ENCODE data around the gene TBL1XR1. TPM values are rescaled to one million over a fixed set of nuclear protein-coding genes. Genes with fewer than 3 reads are reported as not detected.

TBL1XR1 gene
- total RNA-seq, 1 experiment from 2014 or later: 180 TPM

DNA sequence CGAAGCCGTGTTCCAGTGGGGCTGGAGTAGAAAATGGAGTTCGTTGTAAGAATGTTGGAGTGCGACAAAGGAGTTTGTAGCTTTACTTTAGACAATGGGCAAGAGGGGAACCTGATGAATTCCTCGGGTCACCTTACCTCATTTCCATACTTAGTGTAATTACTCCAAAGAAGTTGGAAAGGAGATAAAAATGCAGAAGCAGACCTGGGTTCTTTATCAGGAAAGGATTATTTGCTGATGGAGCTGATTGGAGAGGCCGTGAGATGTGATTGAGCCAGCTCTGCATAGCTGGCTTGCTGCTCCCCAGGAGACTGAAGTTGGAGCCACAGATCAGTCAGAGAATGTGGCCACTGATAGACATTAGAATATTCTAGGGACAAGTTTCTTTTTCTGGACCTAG, 33.4 kb upstream of the TBL1XR1 start:
- H3K4me3 ChIP-seq (replicated peaks in 1 of 2; ENCODE audit: low read depth in 1 of 2, low read length in 2 of 2): no peak overlapping the region
- TF ChIP-seq ELF1 (IDR thresholded peaks at IDR 0.05; ENCODE audit: borderline replicate concordance, low read depth) (no peak), POLR2A (IDR thresholded peaks at IDR 0.05; ENCODE audit: borderline replicate concordance, extremely low read depth, insufficient read depth, insufficient read length) (no peak), REST (IDR thresholded peaks at IDR 0.05; ENCODE audit: low read depth) (no peak), TCF7L2 (IDR thresholded peaks at IDR 0.05; ENCODE audit: borderline replicate concordance, extremely low read depth, insufficient read depth, insufficient read length) (no peak), EZH2 (IDR thresholded peaks at IDR 0.05) (no peak), CBX3 (IDR thresholded peaks at IDR 0.05; ENCODE audit: low read depth) (no peak), FOSL1 (IDR thresholded peaks at IDR 0.05; ENCODE audit: low read depth) (no peak), ZBTB33 (IDR thresholded peaks at IDR 0.05; ENCODE audit: extremely low read depth, insufficient replicate concordance, low read length) (no peak), ZNF274 (IDR thresholded peaks at IDR 0.05; ENCODE audit: low read depth, low read length) (no peak), ZFX (IDR thresholded peaks at IDR 0.05) (no peak), EZH2phosphoT487 (IDR thresholded peaks at IDR 0.05; ENCODE audit: borderline replicate concordance) (no peak), YY1 (IDR thresholded peaks at IDR 0.05; ENCODE audit: extremely low read depth, insufficient replicate concordance, low read depth, low read length) (no peak), ATF3 (IDR thresholded peaks at IDR 0.05) (no peak), JUND (IDR thresholded peaks at IDR 0.05) (no peak), EGR1 (IDR thresholded peaks at IDR 0.05; ENCODE audit: low read depth) (no peak), RAD21 (IDR thresholded peaks at IDR 0.05; ENCODE audit: low read depth) (no peak), SRF (IDR thresholded peaks at IDR 0.05; ENCODE audit: low read depth) (no peak), SP1 (IDR thresholded peaks at IDR 0.05; ENCODE audit: low read depth) (no peak)
- DNase-seq (ENCODE audit: low read depth, low spot score) (no peak), ATAC-seq (no peak)
- H3K27ac ChIP-seq (ENCODE audit: low read depth, low read length): no peak overlapping the region
- no peak overlapping the region for H2AFZ ChIP-seq (ENCODE audit: low read depth, low read length, poor library complexity, severe bottlenecking)
- no peak overlapping the region for H3K4me2 ChIP-seq (ENCODE audit: low read length)
- no peaks in the 10 kb centered on the region for H4K20me1 ChIP-seq (ENCODE audit: insufficient read depth)
- H3K9ac ChIP-seq (ENCODE audit: low read length): no peak overlapping the region
- ChIA-PET POLR2A (no interaction called here), CTCF (no interaction called here), RAD21 (ENCODE audit: low non-redundant PET in 1 of 2, low total read pairs in 2 of 2, uncharacterized antibody in 2 of 2, unreplicated experiment in 2 of 2) (no interaction called here)
- no TSS peak for BruUV-seq (replicated peaks)
- no peaks in the 10 kb centered on the region for H3K4me1 ChIP-seq (ENCODE audit: control insufficient read depth in 1 of 2, insufficient read depth in 2 of 2, low read length in 2 of 2)
- H3K79me2 ChIP-seq (ENCODE audit: insufficient read depth, low read length): no peaks in the 10 kb centered on the region
- no peaks in the 10 kb centered on the region for H3K9me2 ChIP-seq (ENCODE audit: insufficient read depth)
- no peaks in the 10 kb centered on the region for H3K36me3 ChIP-seq (ENCODE audit: control insufficient read depth in 1 of 2, insufficient read depth in 2 of 2, low read length in 2 of 2)
- intact Hi-C loops (cut with micrococcal nuclease): no loop called here
- H3K27me3 ChIP-seq (ENCODE audit: insufficient read depth, low read length): no peaks in the 10 kb centered on the region
- no peaks in the 10 kb centered on the region for H3K9me3 ChIP-seq (ENCODE audit: control insufficient read depth in 1 of 2, insufficient read depth in 1 of 2, low read depth in 1 of 2, low read length in 2 of 2)

Measured in HCT116 (cell line).